ENCODE results near the gene POC5.

DNA sequence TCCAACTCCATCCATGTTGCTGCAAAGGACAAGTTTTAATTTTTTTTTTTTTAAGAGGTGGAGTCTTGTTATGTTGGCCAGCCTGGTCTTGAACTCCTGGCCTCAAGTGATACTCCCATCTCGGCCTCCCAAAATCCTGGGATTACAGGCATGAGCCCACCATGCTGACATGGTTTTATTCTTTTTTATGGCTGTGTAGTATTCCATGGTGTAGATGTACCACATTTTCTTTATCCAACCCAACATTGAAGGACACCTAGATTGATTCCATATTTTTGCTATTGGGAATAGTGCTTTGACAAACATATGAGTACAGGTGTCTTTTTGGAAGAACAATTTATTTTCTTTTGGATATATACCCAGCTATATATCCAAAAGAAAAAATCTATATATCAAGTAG lies 6.1 kb upstream of the POC5 start:
- TF ChIP-seq, protein P1, sequence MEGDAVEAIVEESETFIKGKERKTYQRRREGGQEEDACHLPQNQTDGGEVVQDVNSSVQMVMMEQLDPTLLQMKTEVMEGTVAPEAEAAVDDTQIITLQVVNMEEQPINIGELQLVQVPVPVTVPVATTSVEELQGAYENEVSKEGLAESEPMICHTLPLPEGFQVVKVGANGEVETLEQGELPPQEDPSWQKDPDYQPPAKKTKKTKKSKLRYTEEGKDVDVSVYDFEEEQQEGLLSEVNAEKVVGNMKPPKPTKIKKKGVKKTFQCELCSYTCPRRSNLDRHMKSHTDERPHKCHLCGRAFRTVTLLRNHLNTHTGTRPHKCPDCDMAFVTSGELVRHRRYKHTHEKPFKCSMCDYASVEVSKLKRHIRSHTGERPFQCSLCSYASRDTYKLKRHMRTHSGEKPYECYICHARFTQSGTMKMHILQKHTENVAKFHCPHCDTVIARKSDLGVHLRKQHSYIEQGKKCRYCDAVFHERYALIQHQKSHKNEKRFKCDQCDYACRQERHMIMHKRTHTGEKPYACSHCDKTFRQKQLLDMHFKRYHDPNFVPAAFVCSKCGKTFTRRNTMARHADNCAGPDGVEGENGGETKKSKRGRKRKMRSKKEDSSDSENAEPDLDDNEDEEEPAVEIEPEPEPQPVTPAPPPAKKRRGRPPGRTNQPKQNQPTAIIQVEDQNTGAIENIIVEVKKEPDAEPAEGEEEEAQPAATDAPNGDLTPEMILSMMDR (IDR thresholded peaks at IDR 0.05): no peak
- TF ChIP-seq POLR2A (IDR thresholded peaks at IDR 0.05): no peak

All from ovary (tissue), 3 donors.